Measurements from ENCODE around the gene GAS6.

DNA sequence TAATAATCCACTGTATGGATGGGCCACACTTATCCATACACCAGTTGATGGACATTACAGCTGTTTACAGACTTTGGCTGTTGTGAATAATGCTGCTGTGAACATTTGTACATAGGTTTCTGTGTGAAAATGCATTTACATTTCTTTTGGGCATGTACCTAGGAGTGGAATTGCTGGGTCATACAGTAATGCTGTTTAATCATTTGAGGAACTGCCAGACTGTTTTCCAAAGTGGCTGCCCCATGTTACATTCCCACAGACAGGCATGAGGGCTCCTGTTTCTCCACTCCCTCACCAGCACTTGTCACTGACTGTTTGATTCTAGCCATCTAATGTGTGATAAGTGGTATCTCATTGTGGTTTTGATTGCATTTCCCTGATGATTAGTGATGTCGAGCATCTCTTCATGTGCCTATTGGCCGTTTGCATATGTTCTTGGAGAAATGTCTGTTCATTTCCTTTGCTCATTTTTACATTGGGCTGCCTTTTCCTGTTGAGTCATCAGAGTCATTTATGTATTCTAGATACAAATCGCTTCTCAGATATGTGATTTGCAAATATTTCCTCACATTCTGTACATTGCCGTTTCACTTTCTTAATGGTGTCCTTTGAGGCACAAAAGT is 92.1 kb downstream of the GAS6 start:
- TF ChIP-seq, protein P1, sequence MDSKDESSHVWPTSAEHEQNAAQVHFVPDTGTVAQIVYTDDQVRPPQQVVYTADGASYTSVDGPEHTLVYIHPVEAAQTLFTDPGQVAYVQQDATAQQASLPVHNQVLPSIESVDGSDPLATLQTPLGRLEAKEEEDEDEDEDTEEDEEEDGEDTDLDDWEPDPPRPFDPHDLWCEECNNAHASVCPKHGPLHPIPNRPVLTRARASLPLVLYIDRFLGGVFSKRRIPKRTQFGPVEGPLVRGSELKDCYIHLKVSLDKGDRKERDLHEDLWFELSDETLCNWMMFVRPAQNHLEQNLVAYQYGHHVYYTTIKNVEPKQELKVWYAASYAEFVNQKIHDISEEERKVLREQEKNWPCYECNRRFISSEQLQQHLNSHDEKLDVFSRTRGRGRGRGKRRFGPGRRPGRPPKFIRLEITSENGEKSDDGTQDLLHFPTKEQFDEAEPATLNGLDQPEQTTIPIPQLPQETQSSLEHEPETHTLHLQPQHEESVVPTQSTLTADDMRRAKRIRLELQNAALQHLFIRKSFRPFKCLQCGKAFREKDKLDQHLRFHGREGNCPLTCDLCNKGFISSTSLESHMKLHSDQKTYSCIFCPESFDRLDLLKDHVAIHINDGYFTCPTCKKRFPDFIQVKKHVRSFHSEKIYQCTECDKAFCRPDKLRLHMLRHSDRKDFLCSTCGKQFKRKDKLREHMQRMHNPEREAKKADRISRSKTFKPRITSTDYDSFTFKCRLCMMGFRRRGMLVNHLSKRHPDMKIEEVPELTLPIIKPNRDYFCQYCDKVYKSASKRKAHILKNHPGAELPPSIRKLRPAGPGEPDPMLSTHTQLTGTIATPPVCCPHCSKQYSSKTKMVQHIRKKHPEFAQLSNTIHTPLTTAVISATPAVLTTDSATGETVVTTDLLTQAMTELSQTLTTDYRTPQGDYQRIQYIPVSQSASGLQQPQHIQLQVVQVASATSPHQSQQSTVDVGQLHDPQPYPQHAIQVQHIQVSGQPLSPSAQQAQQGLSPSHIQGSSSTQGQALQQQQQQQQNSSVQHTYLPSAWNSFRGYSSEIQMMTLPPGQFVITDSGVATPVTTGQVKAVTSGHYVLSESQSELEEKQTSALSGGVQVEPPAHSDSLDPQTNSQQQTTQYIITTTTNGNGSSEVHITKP (IDR thresholded peaks at IDR 0.05; ENCODE audit: partially characterized antibody) = no peak
- TF ChIP-seq CBX8 (IDR thresholded peaks at IDR 0.05; ENCODE audit: borderline replicate concordance, extremely low read depth, low read depth, low read length, poor library complexity, severe bottlenecking) (no peak), EZH2 (IDR thresholded peaks at IDR 0.05; ENCODE audit: borderline replicate concordance, low read depth, low read length) (no peak), HNRNPUL1 (IDR thresholded peaks at IDR 0.05; ENCODE audit: low read length) (no peak), ADNP (tag; IDR thresholded peaks at IDR 0.05) (no peak), GABPA (tag; conservative IDR thresholded peaks at IDR 0.05; ENCODE audit: low read depth) (no peak), GATA2 (CRISPR knock-in tag; IDR thresholded peaks at IDR 0.05) (no peak), ZC3H8 (IDR thresholded peaks at IDR 0.05) (no peak), PCBP2 (IDR thresholded peaks at IDR 0.05; ENCODE audit: low read depth, low read length, poor library complexity, severe bottlenecking) (no peak), FIP1L1 (IDR thresholded peaks at IDR 0.05; ENCODE audit: low read depth, low read length, poor library complexity, severe bottlenecking) (no peak), KAT2B (IDR thresholded peaks at IDR 0.05; ENCODE audit: low read depth, low read length) (no peak)

Data from K562 (cell line).